ENCODE data around the gene SEC14L2.

SEC14L2 gene

DNA sequence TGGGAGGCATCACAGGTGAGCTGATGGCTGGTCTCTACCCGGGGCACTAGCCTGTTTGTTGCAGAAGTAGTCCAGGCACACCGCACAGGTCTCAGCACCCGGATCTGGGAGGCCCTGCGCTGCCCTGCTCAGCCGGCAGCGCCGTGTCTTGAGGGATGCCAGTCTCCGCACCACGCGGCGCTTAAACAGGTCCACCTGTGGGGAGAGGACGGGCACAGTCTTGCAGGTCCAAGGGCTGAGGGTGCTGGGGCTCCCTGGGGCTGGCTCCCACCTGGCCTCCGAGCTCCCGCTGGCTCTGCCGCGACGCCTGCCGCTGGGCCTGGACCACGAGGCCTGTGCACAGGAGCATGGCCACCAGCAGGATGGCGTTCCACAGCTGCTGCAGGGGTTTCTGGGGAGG is 16.8 kb upstream of the SEC14L2 start:
- Histone ChIP-seq H4K8ac (ENCODE audit: low read depth, low read length) (no peak overlapping the region), H3K27me3 (ENCODE audit: insufficient read depth, low read length) (no peaks in the 10 kb centered on the region), H3K14ac (ENCODE audit: low read length) (no peak overlapping the region), H3K9me3 (ENCODE audit: insufficient read depth, low read depth, low read length) (peaks cover 2% of the 10 kb centered on the region), H3K4me2 (ENCODE audit: low read length) (no peak overlapping the region), H4K91ac (ENCODE audit: low read depth, low read length) (no peak overlapping the region), H3K23ac (ENCODE audit: low read length) (no peak overlapping the region), H3K18ac (ENCODE audit: low read length) (no peak overlapping the region), H3K79me2 (ENCODE audit: control insufficient read depth, insufficient read depth, low read length, poor library complexity) (no peaks in the 10 kb centered on the region), H4K12ac (ENCODE audit: low read depth, low read length) (peak overlapping the region; percentile 27), H2AK5ac (ENCODE audit: low read length) (no peak overlapping the region), H2AFZ (ENCODE audit: insufficient read depth, low read length, poor library complexity) (no peak overlapping the region), H3K4me1 (ENCODE audit: control insufficient read depth in 1 of 2, insufficient read depth in 2 of 2, low read length in 2 of 2) (no peaks in the 10 kb centered on the region), H3K4ac (ENCODE audit: low read depth, low read length) (no peak overlapping the region), H2BK120ac (ENCODE audit: insufficient read depth, low read length, poor library complexity) (no peak overlapping the region), H3K27ac (ENCODE audit: low read depth, low read length) (no peak overlapping the region), H2BK12ac (ENCODE audit: low read length) (no peak overlapping the region), H3K79me1 (ENCODE audit: low read length) (no peaks in the 10 kb centered on the region), H3K4me3 (ENCODE audit: low read depth, low read length) (peak overlapping the region; percentile 32), H3K9ac (ENCODE audit: low read length) (no peak overlapping the region), H3K36me3 (ENCODE audit: control insufficient read depth in 1 of 2, insufficient read depth in 2 of 2, low read length in 2 of 2) (peaks cover 60 to 67% of the 10 kb centered on the region in 2 experiments), H2BK5ac (ENCODE audit: low read depth, low read length, poor library complexity) (no peak overlapping the region)
- no peak for DNase-seq
- no CpG with 5 or more reads among the region's 20 CpGs for WGBS (ENCODE audit: extremely low coverage, insufficient coverage, insufficient read length)

DNA sequence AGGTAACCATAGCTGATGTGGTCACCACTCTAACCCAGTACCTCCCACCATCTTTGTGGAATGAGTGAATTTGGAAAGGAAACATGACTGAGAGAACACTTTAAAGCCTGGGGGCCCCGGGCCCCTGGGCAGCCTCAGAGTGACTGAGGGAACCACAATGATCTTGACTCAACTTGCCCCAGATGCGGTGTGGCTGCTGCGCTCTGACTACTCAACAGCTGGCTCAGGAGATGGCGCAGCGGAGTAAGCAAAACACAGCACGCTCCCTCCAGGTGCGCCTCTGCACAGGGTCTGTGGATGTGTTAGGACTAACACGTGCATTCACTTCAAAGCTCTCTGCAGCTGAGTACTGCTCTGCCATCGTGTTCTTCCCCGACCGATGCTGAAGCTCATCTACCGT is 15.6 kb upstream of the SEC14L2 start:
- H4K91ac ChIP-seq (ENCODE audit: low read depth, low read length), result no peak overlapping the region
- H3K9me3 ChIP-seq (ENCODE audit: insufficient read depth, low read depth, low read length), result peaks cover 2% of the 10 kb centered on the region
- H2AFZ ChIP-seq (ENCODE audit: insufficient read depth, low read length, poor library complexity), result no peak overlapping the region
- no peak overlapping the region for H4K12ac ChIP-seq (ENCODE audit: low read depth, low read length)
- no peak overlapping the region for H3K4me3 ChIP-seq (ENCODE audit: low read depth, low read length)
- H3K4me1 ChIP-seq (ENCODE audit: control insufficient read depth in 1 of 2, insufficient read depth in 2 of 2, low read length in 2 of 2), result peaks cover 2% of the 10 kb centered on the region in 2 experiments
- H3K18ac ChIP-seq (ENCODE audit: low read length), result no peak overlapping the region
- no peaks in the 10 kb centered on the region for H3K79me2 ChIP-seq (ENCODE audit: control insufficient read depth, insufficient read depth, low read length, poor library complexity)
- no peak overlapping the region for H3K4me2 ChIP-seq (ENCODE audit: low read length)
- H3K27ac ChIP-seq (ENCODE audit: low read depth, low read length), result no peak overlapping the region
- no peak overlapping the region for H4K8ac ChIP-seq (ENCODE audit: low read depth, low read length)
- no peak overlapping the region for H2BK5ac ChIP-seq (ENCODE audit: low read depth, low read length, poor library complexity)
- peaks cover 60 to 62% of the 10 kb centered on the region in 2 experiments for H3K36me3 ChIP-seq (ENCODE audit: control insufficient read depth in 1 of 2, insufficient read depth in 2 of 2, low read length in 2 of 2)
- no peaks in the 10 kb centered on the region for H3K27me3 ChIP-seq (ENCODE audit: insufficient read depth, low read length)
- H2BK12ac ChIP-seq (ENCODE audit: low read length), result no peak overlapping the region
- no peak overlapping the region for H2BK120ac ChIP-seq (ENCODE audit: insufficient read depth, low read length, poor library complexity)
- no peak overlapping the region for H3K4ac ChIP-seq (ENCODE audit: low read depth, low read length)
- no peak for DNase-seq
- no peak overlapping the region for H3K23ac ChIP-seq (ENCODE audit: low read length)
- no peak overlapping the region for H3K9ac ChIP-seq (ENCODE audit: low read length)
- no CpG with 5 or more reads among the region's 12 CpGs for WGBS (ENCODE audit: extremely low coverage, insufficient coverage, insufficient read length)
- H3K14ac ChIP-seq (ENCODE audit: low read length), result no peak overlapping the region
- H2AK5ac ChIP-seq (ENCODE audit: low read length), result no peak overlapping the region
- no peaks in the 10 kb centered on the region for H3K79me1 ChIP-seq (ENCODE audit: low read length)

GRCh38 chr22:30382340-30382739 is 14.5 kb upstream of the SEC14L2 start:
- H2BK12ac ChIP-seq (ENCODE audit: low read length), result no peak overlapping the region
- no peak overlapping the region for H4K8ac ChIP-seq (ENCODE audit: low read depth, low read length)
- no peak overlapping the region for H3K23ac ChIP-seq (ENCODE audit: low read length)
- peaks cover 5% of the 10 kb centered on the region for H3K79me1 ChIP-seq (ENCODE audit: low read length)
- H3K18ac ChIP-seq (ENCODE audit: low read length), result no peak overlapping the region
- H2AK5ac ChIP-seq (ENCODE audit: low read length), result no peak overlapping the region
- H2AFZ ChIP-seq (ENCODE audit: insufficient read depth, low read length, poor library complexity), result no peak overlapping the region
- H3K4me1 ChIP-seq (ENCODE audit: control insufficient read depth in 1 of 2, insufficient read depth in 2 of 2, low read length in 2 of 2), result peaks cover 5 to 7% of the 10 kb centered on the region in 2 experiments
- no peak overlapping the region for H3K4ac ChIP-seq (ENCODE audit: low read depth, low read length)
- peaks cover 53 to 55% of the 10 kb centered on the region in 2 experiments for H3K36me3 ChIP-seq (ENCODE audit: control insufficient read depth in 1 of 2, insufficient read depth in 2 of 2, low read length in 2 of 2)
- H3K14ac ChIP-seq (ENCODE audit: low read length), result no peak overlapping the region
- WGBS (ENCODE audit: extremely low coverage, insufficient coverage, insufficient read length), result no CpG with 5 or more reads among the region's 5 CpGs
- H2BK5ac ChIP-seq (ENCODE audit: low read depth, low read length, poor library complexity), result no peak overlapping the region
- H2BK120ac ChIP-seq (ENCODE audit: insufficient read depth, low read length, poor library complexity), result no peak overlapping the region
- no peak for DNase-seq
- H3K79me2 ChIP-seq (ENCODE audit: control insufficient read depth, insufficient read depth, low read length, poor library complexity), result no peaks in the 10 kb centered on the region
- H3K4me3 ChIP-seq (ENCODE audit: low read depth, low read length), result no peak overlapping the region
- H3K27me3 ChIP-seq (ENCODE audit: insufficient read depth, low read length), result no peaks in the 10 kb centered on the region
- no peak overlapping the region for H4K91ac ChIP-seq (ENCODE audit: low read depth, low read length)
- H3K27ac ChIP-seq (ENCODE audit: low read depth, low read length), result no peak overlapping the region
- peaks cover 2% of the 10 kb centered on the region for H3K9me3 ChIP-seq (ENCODE audit: insufficient read depth, low read depth, low read length)
- no peak overlapping the region for H4K12ac ChIP-seq (ENCODE audit: low read depth, low read length)
- no peak overlapping the region for H3K4me2 ChIP-seq (ENCODE audit: low read length)
- H3K9ac ChIP-seq (ENCODE audit: low read length), result no peak overlapping the region

- Histone ChIP-seq H4K12ac (ENCODE audit: low read depth, low read length) (no peak overlapping the region), H2BK12ac (ENCODE audit: low read length) (no peak overlapping the region), H3K4me2 (ENCODE audit: low read length) (no peak overlapping the region), H3K4ac (ENCODE audit: low read depth, low read length) (no peak overlapping the region), H4K8ac (ENCODE audit: low read depth, low read length) (no peak overlapping the region), H3K4me1 (ENCODE audit: control insufficient read depth in 1 of 2, insufficient read depth in 2 of 2, low read length in 2 of 2) (peaks cover 5 to 9% of the 10 kb centered on the region in 2 experiments), H4K91ac (ENCODE audit: low read depth, low read length) (no peak overlapping the region), H3K4me3 (ENCODE audit: low read depth, low read length) (no peak overlapping the region), H3K27ac (ENCODE audit: low read depth, low read length) (no peak overlapping the region), H3K27me3 (ENCODE audit: insufficient read depth, low read length) (no peaks in the 10 kb centered on the region), H3K79me2 (ENCODE audit: control insufficient read depth, insufficient read depth, low read length, poor library complexity) (no peaks in the 10 kb centered on the region), H3K9ac (ENCODE audit: low read length) (no peak overlapping the region), H2BK5ac (ENCODE audit: low read depth, low read length, poor library complexity) (no peak overlapping the region), H3K14ac (ENCODE audit: low read length) (no peak overlapping the region), H3K18ac (ENCODE audit: low read length) (no peak overlapping the region), H2AFZ (ENCODE audit: insufficient read depth, low read length, poor library complexity) (no peak overlapping the region), H3K23ac (ENCODE audit: low read length) (no peak overlapping the region), H3K36me3 (ENCODE audit: control insufficient read depth in 1 of 2, insufficient read depth in 2 of 2, low read length in 2 of 2) (peaks cover 46 to 48% of the 10 kb centered on the region in 2 experiments), H3K79me1 (ENCODE audit: low read length) (peaks cover 6% of the 10 kb centered on the region), H3K9me3 (ENCODE audit: insufficient read depth, low read depth, low read length) (peaks cover 3% of the 10 kb centered on the region), H2BK120ac (ENCODE audit: insufficient read depth, low read length, poor library complexity) (no peak overlapping the region), H2AK5ac (ENCODE audit: low read length) (no peak overlapping the region)
- no CpG with 5 or more reads among the region's 3 CpGs for WGBS (ENCODE audit: extremely low coverage, insufficient coverage, insufficient read length)
- no peak for DNase-seq
These were observed 13.8 kb upstream of the SEC14L2 start for GRCh38 chr22:30383061-30383460.

Data from trophoblast cell (in vitro differentiated cells and primary cell).